GM12878 (cell line): ENCODE results near the gene NEU3. TPM values are rescaled to one million over a fixed set of nuclear protein-coding genes. Genes with fewer than 3 reads are reported as not detected.

Experiments used
- ATAC-seq: fragments of 200-7000 bp; cut with Tn5 transposase; 3 replicates; pipeline ENCODE4 v1.9.1; 2020; ENCODE audit warnings: mild to moderate bottlenecking, moderate library complexity
- BruUV-seq: library from RNA; stranded (reverse); fragments of 400-500 nt; replicated peaks from 2 replicates; lab custom pipeline; 2021; lab: Mats Ljungman, UMichigan
- CTCF ChIA-PET: fragments of 300-600 bp; sonication (Branson Sonifier 250); formaldehyde crosslinking; extraction: SDS; loops from one replicate; lab custom pipeline; 2021; ENCODE audit warnings: inconsistent platforms; lab: Yijun Ruan, JAX
- POLR2A ChIA-PET: fragments of 350-600 bp; formaldehyde crosslinking; extraction: SDS; loops from one replicate; lab custom pipeline; 2021; ENCODE audit warnings: inconsistent platforms; lab: Charles Lee
- RAD21 ChIA-PET: fragments of 300-600 bp; sonication (Branson Sonifier 250); formaldehyde crosslinking; loops from one replicate; lab custom pipeline; 2023; ENCODE audit warnings: antibody characterized with exemption; ENCODE audit not compliant: unreplicated experiment; lab: Charles Lee
- SMC1A ChIA-PET: fragments of 300-600 bp; sonication (Branson Sonifier 250); formaldehyde crosslinking; loops from one replicate; lab custom pipeline; 2023; ENCODE audit not compliant: unreplicated experiment, uncharacterized antibody; lab: Charles Lee
- DNase-seq: peaks from one replicate; pipeline ENCODE4 v3.0.0-alpha.2; 2011; ENCODE audit warnings: low read depth, low spot score
- FAIRE-seq: peaks from 3 replicates; lab custom pipeline; 2011; peaks lifted over from hg19 to GRCh38; lab: Jason Lieb, UNC
- H2AFZ ChIP-seq: 2 replicates; pipeline ENCODE4 v1.6.0; 2011; ENCODE audit warnings: low read depth, low read length, control low read depth; ENCODE audit not compliant: control insufficient read depth
- H3K27ac ChIP-seq: 2 replicates; pipeline ENCODE4 v1.5.1; 2011; ENCODE audit warnings: control low read depth; ENCODE audit not compliant: control insufficient read depth, insufficient read depth
- H3K27me3 ChIP-seq, 2 experiments: replicated peaks in 1 of 2; 2 replicates each; pipeline versions ENCODE4 v1.6.0 to v1.6.1; 2011; ENCODE audit warnings: low read length in 1 of 2; ENCODE audit not compliant: control insufficient read depth in 2 of 2, insufficient read depth in 2 of 2
- H3K36me3 ChIP-seq, 2 experiments: 2 replicates each; pipeline ENCODE4 v1.5.1; 2011; ENCODE audit warnings: low read length in 1 of 2; ENCODE audit not compliant: control insufficient read depth in 2 of 2, insufficient read depth in 2 of 2
- H3K4me1 ChIP-seq: 2 replicates; pipeline ENCODE4 v1.6.1; 2011; ENCODE audit warnings: mild to moderate bottlenecking, low read length, moderate library complexity, mixed read lengths; ENCODE audit not compliant: control insufficient read depth, insufficient read depth
- H3K4me2 ChIP-seq: 2 replicates; pipeline ENCODE4 v1.6.0; 2011; ENCODE audit warnings: control low read depth; ENCODE audit not compliant: control insufficient read depth, insufficient read depth
- H3K4me3 ChIP-seq: fragments of 200-600 bp; sonication (generic); 2 replicates; pipeline ENCODE4 v1.5.1; 2016
- H3K79me2 ChIP-seq: 2 replicates; pipeline ENCODE4 v1.6.0; 2011; ENCODE audit warnings: low read length; ENCODE audit not compliant: control insufficient read depth, insufficient read depth
- H3K9ac ChIP-seq: 2 replicates; pipeline ENCODE4 v1.8.0; 2011; ENCODE audit warnings: low read length, control low read depth, mixed read lengths; ENCODE audit not compliant: control insufficient read depth, insufficient read depth
- H3K9me3 ChIP-seq: replicated peaks from 3 replicates; pipeline ENCODE4 v1.5.1; 2011; ENCODE audit warnings: mild to moderate bottlenecking, low read length; ENCODE audit not compliant: control insufficient read depth, insufficient read depth
- H4K20me1 ChIP-seq: 2 replicates; pipeline ENCODE4 v1.6.0; 2011; ENCODE audit not compliant: control insufficient read depth, insufficient read depth
- ASH2L ChIP-seq: fragments of 300-600, 200-600 bp; sonication (generic); IDR thresholded peaks from 2 replicates; pipeline ENCODE4 v1.6.1; 2017; ENCODE audit warnings: low read depth, mild to moderate bottlenecking, borderline replicate concordance
- MYB ChIP-seq: fragments of 150-350 bp; IDR thresholded peaks from 2 replicates; pipeline ENCODE4 v1.6.1; 2014; ENCODE audit warnings: mild to moderate bottlenecking, low read depth, low read length, borderline replicate concordance
- MYC ChIP-seq: IDR thresholded peaks from 2 replicates; pipeline ENCODE4 v1.6.1; 2011; ENCODE audit warnings: mild to moderate bottlenecking, low read length, moderate library complexity, inconsistent platforms; ENCODE audit not compliant: insufficient read depth, insufficient replicate concordance, insufficient read length, severe bottlenecking
- YBX1 ChIP-seq: fragments of 450-650 bp; IDR thresholded peaks from 2 replicates; pipeline ENCODE4 v1.6.1; 2016; ENCODE audit warnings: antibody characterized with exemption
- ZSCAN29 ChIP-seq: fragments of 450-650 bp; IDR thresholded peaks from 2 replicates; pipeline ENCODE4 v1.6.1; 2017; ENCODE audit warnings: mild to moderate bottlenecking, moderate library complexity
- WGBS: methylation state at CpG from one replicate; pipeline ENCODE4 v1.1.6; 2016; ENCODE audit warnings: low lambda C conversion rate; ENCODE audit not compliant: insufficient replicate concordance, insufficient coverage; ENCODE audit errors: missing lambda C conversion rate; 5-methylcytosine and 5-hydroxymethylcytosine counted together
- in situ Hi-C: fragments of 300-500 bp; cut with MboI; formaldehyde crosslinking; loops from 9 replicates; pipeline ENCODE4 v1.14.3; 2018; ENCODE audit warnings: mixed read lengths
- intact Hi-C: fragments of 100-400 bp; cut with micrococcal nuclease; formaldehyde crosslinking; loops from one replicate; pipeline ENCODE4 v1.14.2; 2022; ENCODE audit not compliant: unreplicated experiment
- polyA plus RNA-seq, 11 experiments: library from polyadenylated mRNA; depleted of rRNA in 4 of 11; unstranded in 6 of 11; stranded (reverse) in 5 of 11; fragments of >200 nt; fragmentation: Nextera tagmentation in 4 of 11; fragmentation: Illumina TruSeq in 1 of 11; extraction: Ambion mirVana in 4 of 11; extraction: Trizol in 1 of 11; gene quantifications; 1 replicate in 1 of 11; 2 replicates in 10 of 11; pipeline versions ENCODE4 v1.2.1 to v1.2.3, GENCODE V29; 2011 to 2016; ENCODE audit warnings: inconsistent platforms in 2 of 11, missing spikeins in 2 of 11, low read depth in 1 of 11
- total RNA-seq, 4 experiments: library from RNA; depleted of rRNA in 3 of 4; stranded (reverse); fragments of >200 nt in 3 of 4; fragmentation: Illumina TruSeq in 1 of 4; extraction: Trizol in 1 of 4; gene quantifications; 2 replicates each; pipeline versions ENCODE4 v1.2.1 to v1.2.3, GENCODE V29; 2013 to 2021
- TF ChIP-seq, protein P1 (sequence below): fragments of 450-650 bp; formaldehyde crosslinking; IDR thresholded peaks from 2 replicates; pipeline ENCODE4 v1.4.0; 2020; ENCODE audit warnings: mild to moderate bottlenecking, moderate library complexity
- TF ChIP-seq, protein P2 (sequence below): IDR thresholded peaks from 2 replicates; pipeline ENCODE4 v1.6.1; 2012; ENCODE audit warnings: mild to moderate bottlenecking, low read depth, low read length
- TF ChIP-seq, protein P3 (sequence below): IDR thresholded peaks from 2 replicates; pipeline ENCODE4 v1.6.1; 2012; ENCODE audit warnings: low read depth, low read length, improper control_type of control experiment

NEU3 gene
- total and polyA plus RNA-seq, 10 of the 15 experiments (the other 5 are each of a cell fraction or from before 2014, with no cell fraction given), result 2.5 to 20.3 (median 13.4) TPM

DNA sequence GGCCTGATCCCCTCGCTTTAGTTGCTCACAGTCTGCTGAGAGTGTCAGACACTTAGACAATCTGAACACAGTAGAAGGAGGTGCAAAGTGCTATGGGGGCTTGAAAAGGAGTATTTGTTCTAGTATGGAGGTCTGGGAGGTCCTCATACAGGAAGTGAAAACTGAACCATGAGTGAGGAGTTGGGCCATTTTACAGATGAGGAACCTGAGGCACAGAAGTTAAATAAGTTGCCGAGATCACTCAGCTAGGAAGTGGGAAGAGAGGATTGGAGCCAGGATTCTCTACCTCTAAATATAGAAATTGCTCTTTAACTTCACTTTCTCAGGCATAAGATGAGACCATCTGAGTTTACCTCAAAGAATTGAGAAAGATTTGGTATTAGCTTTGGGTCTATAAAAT is 4.0 kb upstream of the NEU3 start:
- peaks cover 8% of the 10 kb centered on the region for H3K79me2 ChIP-seq
- ChIA-PET CTCF (no interaction called here), POLR2A (no interaction called here), RAD21 (no interaction called here), SMC1A (interaction anchor here (1.0 kb wide), 1 partner anchor 26 kb away, joined by 3 read pairs; no protein-coding TSS in a partner anchor)
- no peak for DNase-seq
- intact Hi-C loops (no loop called here), in situ Hi-C loops (no loop called here)
- no peak overlapping the region for H3K4me3 ChIP-seq
- BruUV-seq, result no TSS peak
- peaks cover 2 to 8% of the 10 kb centered on the region in 2 experiments; a peak in 2 of 4 replicates for H3K36me3 ChIP-seq
- no peak overlapping the region for H3K27ac ChIP-seq
- H3K4me2 ChIP-seq, result no peak overlapping the region
- H3K9me3 ChIP-seq, result no peaks in the 10 kb centered on the region
- TF ChIP-seq, protein P1, sequence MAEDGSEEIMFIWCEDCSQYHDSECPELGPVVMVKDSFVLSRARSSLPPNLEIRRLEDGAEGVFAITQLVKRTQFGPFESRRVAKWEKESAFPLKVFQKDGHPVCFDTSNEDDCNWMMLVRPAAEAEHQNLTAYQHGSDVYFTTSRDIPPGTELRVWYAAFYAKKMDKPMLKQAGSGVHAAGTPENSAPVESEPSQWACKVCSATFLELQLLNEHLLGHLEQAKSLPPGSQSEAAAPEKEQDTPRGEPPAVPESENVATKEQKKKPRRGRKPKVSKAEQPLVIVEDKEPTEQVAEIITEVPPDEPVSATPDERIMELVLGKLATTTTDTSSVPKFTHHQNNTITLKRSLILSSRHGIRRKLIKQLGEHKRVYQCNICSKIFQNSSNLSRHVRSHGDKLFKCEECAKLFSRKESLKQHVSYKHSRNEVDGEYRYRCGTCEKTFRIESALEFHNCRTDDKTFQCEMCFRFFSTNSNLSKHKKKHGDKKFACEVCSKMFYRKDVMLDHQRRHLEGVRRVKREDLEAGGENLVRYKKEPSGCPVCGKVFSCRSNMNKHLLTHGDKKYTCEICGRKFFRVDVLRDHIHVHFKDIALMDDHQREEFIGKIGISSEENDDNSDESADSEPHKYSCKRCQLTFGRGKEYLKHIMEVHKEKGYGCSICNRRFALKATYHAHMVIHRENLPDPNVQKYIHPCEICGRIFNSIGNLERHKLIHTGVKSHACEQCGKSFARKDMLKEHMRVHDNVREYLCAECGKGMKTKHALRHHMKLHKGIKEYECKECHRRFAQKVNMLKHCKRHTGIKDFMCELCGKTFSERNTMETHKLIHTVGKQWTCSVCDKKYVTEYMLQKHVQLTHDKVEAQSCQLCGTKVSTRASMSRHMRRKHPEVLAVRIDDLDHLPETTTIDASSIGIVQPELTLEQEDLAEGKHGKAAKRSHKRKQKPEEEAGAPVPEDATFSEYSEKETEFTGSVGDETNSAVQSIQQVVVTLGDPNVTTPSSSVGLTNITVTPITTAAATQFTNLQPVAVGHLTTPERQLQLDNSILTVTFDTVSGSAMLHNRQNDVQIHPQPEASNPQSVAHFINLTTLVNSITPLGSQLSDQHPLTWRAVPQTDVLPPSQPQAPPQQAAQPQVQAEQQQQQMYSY (CRISPR knock-in tag), result no peak
- TF ChIP-seq, protein P2, sequence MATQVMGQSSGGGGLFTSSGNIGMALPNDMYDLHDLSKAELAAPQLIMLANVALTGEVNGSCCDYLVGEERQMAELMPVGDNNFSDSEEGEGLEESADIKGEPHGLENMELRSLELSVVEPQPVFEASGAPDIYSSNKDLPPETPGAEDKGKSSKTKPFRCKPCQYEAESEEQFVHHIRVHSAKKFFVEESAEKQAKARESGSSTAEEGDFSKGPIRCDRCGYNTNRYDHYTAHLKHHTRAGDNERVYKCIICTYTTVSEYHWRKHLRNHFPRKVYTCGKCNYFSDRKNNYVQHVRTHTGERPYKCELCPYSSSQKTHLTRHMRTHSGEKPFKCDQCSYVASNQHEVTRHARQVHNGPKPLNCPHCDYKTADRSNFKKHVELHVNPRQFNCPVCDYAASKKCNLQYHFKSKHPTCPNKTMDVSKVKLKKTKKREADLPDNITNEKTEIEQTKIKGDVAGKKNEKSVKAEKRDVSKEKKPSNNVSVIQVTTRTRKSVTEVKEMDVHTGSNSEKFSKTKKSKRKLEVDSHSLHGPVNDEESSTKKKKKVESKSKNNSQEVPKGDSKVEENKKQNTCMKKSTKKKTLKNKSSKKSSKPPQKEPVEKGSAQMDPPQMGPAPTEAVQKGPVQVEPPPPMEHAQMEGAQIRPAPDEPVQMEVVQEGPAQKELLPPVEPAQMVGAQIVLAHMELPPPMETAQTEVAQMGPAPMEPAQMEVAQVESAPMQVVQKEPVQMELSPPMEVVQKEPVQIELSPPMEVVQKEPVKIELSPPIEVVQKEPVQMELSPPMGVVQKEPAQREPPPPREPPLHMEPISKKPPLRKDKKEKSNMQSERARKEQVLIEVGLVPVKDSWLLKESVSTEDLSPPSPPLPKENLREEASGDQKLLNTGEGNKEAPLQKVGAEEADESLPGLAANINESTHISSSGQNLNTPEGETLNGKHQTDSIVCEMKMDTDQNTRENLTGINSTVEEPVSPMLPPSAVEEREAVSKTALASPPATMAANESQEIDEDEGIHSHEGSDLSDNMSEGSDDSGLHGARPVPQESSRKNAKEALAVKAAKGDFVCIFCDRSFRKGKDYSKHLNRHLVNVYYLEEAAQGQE, result no peak
- TF ChIP-seq ASH2L (no peak), MYC (no peak), YBX1 (no peak), ZSCAN29 (no peak), MYB (no peak)
- TF ChIP-seq, protein P3, sequence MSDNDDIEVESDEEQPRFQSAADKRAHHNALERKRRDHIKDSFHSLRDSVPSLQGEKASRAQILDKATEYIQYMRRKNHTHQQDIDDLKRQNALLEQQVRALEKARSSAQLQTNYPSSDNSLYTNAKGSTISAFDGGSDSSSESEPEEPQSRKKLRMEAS, result no peak
- H3K27me3 ChIP-seq, result no peaks in the 10 kb centered on the region
- no peaks in the 10 kb centered on the region for H4K20me1 ChIP-seq
- H3K9ac ChIP-seq, result no peak overlapping the region
- FAIRE-seq, result no peak
- no peak overlapping the region for H2AFZ ChIP-seq
- no peaks in the 10 kb centered on the region for H3K4me1 ChIP-seq
- no peak for ATAC-seq
- WGBS, result 94% methylated on average over 2 of the region's 2 CpGs
